GM10847 (cell line): ENCODE measurements around the gene TCERG1L.

Experiments used
- POLR2A ChIP-seq: IDR thresholded peaks from 2 replicates; pipeline ENCODE4 v1.6.1; 2011; ENCODE audit not compliant: insufficient read length; ENCODE audit errors: extremely low read depth

The TCERG1L gene

DNA sequence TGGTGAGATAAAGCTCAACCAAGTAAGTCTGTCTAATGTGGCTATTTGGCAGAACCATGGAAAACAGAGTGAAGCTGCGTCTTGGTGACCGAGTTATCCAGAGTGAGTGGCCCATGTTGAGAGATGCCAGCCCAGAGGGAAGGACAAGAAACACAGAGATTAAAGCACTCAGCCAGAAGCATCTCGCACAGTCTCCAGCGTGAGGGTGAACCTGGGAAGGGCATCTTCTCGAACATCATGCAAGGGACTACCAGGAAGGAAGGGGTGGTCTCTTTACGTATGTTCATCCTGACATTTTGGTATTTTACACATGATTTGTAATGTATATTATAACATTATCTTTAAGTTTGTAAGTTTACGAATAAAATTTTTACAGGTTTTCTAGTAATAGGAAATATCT, 146.4 kb downstream of the TCERG1L start:
- no peak for TF ChIP-seq POLR2A

DNA sequence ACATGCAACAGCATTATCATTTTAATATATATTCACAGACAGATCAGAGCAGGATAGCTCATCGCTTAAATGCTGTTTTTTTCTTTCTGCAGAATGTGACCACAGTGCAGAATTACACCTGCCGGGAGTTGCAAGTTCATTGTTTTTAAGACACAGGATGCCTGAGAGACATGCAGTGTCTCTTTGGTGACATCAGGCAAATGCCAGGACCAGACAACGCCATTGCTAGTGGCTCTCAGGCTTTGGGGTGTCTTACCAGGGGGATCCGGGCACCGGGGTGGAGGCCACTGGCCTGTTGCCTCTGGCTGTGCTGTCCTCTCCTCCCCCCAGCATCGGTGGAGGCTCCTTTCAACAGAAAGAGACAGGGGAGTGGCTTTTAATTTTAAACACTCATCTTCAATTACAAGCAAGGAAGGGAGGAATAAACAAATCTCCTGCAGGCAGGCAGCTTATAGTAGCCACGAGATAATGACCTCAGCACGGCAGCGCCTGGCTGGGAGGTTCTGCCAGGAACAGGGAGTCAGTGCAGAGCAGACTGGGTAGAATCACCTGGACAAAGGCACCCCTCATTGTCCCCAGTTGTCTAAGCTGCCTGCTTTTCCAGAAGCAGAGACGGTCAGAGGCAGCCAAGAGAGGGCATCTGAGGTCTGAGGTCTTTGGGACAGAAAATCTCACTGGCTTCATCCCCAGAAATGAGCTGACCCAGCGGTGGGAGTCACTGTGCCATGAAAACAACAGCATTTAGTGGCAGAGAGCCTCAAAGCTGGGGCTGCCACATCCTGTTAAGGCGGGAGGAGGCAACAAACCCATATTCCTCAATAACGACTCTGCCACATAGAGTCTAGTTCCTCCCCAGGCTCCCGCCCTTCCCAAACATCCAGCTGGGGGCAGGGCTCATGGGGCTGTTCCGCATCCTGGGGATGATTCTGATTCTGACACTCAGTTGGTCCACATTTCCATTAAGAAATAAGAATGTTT, 148.4 kb downstream of the TCERG1L start:
- TF ChIP-seq POLR2A, result no peak

DNA sequence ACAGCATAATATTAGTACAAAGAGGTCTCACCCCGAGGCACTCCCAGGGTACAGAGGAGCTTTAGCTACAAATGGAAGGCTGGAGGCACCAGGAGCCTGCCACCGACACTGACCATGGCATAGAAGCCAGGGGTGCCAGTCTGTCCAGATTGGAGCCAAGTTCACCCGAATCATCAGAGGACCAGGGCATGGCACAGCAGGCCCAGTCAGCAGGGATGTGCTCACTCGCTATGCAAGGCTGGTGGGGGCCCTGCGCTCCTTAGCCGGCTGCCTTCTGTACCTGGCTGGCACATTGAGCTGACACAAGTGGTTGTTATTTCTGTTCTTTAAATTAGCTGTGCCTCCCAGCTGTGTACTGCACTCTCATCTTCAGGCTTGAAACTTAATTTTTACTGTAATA, 149.3 kb downstream of the TCERG1L start:
- no peak for TF ChIP-seq POLR2A

DNA sequence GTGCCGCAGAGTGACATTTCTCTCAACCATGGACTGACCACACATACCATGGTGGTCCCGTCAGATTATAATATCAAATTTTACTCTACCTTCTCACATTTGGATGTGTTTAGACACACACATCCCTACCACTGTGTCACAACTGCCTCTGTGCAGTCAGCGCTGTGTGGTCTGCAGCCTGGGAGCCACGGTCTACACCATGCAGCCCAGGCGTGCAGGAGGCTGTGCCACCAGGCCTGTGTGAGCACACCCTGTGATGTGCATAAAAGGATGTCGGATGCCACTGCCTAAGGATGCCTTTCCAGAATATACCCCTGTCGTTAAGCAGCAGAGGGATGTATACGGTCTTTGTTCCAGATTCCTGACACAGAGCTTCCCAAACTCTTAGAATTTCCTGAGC, 150.4 kb downstream of the TCERG1L start:
- no peak for TF ChIP-seq POLR2A

DNA sequence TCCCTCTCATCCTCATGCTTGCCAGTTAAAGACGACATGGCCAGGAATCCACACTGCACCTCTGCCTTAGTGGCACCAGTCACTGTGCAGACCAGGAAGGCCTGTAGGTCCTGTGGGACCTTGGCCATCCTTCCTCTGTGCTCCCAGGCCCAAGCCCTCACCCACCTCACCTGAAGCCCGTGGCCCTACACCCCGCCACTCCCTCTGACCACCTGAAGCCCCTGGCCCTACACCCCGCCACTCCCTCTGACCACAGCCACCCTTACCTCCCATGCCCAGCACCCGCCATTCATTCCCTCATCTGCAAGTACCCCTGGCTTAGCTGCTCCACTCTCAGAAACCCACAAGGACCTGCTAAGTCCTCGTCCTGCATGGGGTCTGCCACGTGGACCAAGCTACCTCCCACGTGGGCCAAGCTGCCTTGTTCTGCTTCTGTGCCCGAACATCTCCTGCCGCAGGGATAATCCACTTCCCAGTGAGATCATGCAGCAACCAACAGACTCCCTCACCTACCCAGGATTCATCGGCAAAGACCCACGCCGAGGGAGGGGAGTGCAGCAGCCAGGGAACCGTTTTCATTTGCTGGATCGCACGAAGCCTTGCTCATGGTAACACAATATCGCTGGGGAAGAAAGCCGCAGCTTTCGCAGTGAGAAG, 151.2 kb downstream of the TCERG1L start:
- no peak for TF ChIP-seq POLR2A

DNA sequence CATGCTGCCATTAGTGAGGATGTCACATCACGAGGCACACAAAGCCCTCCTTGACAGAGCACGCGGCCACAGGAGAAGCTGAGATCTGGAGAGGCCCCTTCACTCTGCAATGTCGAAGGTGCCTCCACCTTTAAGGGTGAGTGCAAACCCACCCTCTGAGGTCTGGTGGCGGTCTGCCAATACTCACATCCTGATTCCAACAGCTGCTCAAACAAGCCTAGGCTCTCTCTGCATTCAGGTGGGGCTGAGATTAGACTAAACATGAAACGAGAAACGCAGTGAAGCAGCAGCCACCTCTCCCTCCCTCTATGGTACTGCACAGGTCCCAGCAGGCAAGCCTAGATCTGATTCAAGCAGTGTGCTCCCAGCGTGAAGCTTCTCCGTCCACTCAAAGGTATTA, 151.8 kb downstream of the TCERG1L start:
- no peak for TF ChIP-seq POLR2A

DNA sequence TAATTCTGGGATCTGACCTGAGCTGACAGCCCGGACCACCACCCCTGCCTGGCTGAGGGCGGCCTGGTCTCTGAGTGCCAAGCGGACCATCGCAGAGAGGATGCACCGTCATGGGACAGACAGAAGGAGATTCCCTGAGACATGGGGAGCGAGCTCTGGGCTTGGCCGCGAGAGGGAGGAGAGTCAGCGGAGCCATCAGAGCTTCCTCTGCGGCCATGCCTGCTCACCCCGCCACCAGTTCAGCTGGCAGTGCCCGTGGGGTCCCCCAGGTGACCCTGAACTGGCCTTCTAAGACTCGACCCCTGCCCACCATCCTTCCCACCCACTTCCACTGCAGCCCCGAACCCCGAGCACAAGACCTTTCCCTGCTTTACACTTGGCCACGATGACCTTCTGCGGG, 152.8 kb downstream of the TCERG1L start:
- TF ChIP-seq POLR2A, result no peak

DNA sequence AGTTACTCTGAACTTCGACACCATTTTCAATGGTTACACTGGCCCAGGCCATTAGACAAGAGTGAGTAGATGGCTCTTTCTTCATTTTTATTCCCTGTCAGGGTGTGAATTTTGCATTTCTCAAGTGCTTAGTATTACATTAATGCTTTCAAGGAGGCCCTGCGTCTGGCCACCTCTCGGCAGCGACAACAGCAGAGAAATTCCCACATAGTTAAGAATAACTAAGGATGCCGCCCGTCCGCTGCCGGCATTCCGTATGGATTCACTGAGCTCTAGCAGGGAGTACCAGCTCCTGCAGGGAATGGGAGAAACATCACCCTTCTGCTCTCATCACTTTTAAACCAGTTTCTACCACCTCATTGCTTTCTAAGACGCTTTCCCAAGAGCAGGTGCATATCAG, 153.6 kb downstream of the TCERG1L start:
- no peak for TF ChIP-seq POLR2A

DNA sequence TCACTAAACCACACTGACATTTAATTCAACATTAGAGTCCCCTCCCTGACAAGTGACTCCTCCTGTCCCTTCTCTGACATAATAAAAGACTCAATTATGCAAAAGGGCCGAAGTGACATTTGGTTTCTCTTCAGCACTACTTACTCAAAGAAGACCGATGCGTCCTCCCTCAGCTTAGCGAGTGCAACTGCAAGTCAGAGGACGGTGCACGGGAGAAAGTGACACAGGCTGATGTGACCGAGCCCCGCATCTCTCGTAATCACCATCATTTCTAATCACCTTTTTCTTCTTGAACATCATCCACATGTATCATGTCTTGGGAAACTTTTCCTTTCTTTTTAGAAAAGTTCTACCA, 155.7 kb downstream of the TCERG1L start:
- no peak for TF ChIP-seq POLR2A

DNA sequence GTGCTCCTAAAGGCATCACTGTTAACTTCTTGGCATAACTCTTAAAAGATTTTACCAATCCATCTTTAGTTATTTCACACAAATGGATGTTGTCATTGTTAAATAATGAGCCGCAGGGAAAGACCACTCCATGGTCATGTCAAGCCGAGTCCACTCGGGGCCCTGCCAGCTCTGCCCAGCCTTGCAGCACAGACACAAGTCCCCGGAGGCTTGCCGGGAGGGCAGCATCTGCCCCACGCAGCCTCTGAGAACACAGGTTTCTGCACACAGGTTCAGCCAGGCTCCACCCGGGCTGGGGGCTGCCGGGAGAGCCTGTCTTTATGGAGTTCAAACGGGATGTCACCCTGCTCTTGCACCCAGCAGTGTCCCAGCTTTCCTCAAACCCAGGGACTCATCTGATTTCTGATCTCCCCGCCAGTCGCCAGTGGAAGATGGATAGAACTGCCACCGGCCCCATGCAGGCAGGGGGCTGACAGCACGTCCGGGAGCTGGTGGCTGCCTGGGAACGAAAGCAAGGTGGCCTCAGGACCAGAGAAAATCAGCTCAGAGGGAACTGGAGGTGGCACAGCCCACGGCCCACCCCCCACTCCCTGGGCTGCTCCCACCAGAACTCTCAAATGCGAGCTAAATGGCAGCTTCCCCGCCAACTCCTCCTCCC, 156.2 kb downstream of the TCERG1L start:
- TF ChIP-seq POLR2A, result no peak

DNA sequence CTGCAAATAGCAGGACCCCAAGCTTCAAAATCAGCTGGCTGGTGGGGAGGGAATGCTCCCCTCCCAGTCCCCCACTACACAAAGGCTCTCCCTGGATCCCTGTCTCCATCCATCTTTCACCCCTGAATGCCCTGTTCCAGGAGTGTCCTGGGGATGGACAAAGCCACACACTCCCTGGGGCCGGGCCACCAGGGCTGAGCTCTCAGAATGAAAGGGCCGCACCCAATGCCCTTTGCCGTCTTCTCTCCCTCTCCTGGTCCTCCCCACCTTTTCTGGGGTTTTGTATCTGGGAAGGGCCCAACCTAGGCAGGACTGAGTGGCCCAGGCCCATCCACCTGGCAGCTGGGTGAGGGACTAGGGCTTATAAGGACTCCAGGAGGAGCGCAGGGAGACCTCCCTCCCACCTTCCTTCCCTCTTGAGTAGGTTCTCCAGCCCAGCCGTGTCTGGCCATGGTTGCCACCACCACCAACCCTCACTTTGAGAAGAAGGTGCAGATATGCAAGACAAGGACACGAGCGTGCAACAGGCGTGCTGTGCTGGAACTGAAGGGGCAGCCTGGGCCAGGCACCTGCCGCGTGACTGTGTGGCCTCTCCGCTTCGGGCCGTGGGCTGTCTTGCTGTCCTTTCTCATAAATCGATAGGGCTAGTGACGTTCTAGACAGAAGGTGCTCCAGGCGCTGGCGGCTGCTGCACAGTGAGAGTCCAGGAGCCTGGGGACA, 157.1 kb downstream of the TCERG1L start:
- no peak for TF ChIP-seq POLR2A

DNA sequence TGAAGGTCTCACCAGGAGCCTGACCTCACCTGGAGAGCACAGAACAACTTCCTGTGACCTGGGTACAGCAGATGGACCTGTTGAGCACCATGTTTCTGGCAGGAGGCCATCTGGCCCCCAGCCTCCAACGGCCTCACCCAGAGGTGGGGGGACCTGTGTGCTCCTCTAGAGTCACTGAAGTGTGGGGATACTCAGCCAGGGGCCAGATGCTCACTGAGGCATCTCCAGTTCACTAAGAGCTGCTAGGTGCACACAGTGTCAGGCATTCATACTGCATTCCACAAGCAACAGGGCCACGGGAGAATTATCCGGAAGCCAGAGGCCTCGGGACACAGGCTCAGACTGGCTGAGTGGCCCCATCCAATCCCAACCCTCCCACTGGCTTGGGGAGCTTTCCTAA, 161.4 kb downstream of the TCERG1L start:
- TF ChIP-seq POLR2A, result no peak

DNA sequence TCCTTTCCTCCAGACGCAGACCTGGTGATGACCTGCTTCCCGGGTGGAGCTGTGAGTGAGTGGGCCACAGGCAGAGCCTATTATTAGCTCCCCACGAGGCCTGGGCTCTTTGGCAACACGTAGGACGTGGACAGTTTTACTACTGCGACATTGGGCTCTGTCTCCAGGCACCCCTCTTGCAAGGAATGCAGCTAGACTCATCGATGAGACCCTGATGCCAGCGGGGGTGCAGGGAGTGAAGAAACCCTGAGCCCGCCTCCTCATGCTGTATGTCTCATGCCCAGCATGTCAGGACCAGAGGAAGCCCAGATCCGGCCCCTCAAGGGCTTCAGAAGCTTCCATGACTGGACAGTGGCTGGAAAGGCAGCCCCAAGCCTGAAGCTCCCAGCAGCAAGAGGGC, 161.9 kb downstream of the TCERG1L start:
- no peak for TF ChIP-seq POLR2A

DNA sequence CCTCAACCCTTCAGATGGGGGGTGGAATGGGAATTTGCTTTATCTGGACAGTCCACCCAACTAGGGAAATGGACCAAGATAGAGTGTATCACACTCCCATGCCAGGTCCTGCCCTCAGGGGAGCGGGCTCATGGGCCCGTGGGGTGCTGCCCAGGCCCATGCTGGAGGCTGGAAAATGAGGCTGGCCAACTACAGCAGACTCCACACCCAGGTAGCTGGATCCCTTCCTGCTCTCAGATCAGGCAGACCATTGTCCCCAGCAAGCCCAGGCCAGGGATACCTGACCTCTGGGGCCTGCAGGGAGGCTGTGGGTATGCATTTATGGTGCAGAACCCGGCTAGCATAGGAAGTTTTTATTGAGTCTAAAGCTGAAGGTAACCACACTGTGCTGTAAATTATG, 162.4 kb downstream of the TCERG1L start:
- TF ChIP-seq POLR2A, result no peak

DNA sequence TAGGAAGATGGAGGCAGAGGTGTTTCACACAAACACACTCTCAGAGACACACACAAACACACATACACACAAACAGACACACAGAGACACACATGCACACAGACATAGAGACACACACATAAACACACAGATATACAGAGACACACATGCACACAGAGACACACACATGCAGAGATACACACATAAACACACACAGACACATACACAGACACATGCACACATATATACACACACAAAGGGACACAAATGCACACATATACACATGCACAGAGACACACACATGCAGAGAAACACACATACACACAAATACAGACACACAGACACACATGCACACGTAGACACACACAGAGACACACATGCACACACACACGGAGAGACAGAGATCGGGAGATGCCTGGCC, 163.3 kb downstream of the TCERG1L start:
- no peak for TF ChIP-seq POLR2A
